HG03108 (cell line): ENCODE results near the gene CYB561.

ENCODE experiments used
- ATAC-seq: cut with Tn5 transposase; IDR thresholded peaks from one replicate; pipeline ENCODE4 v1.9.1; 2021; ENCODE audit warnings: moderate library complexity; ENCODE audit not compliant: unreplicated experiment

The CYB561 gene

GRCh38 chr17:63452046-63452961 is 6.2 kb upstream of the CYB561 start:
- ATAC-seq, result no peak

- ATAC-seq, result no peak
Measured at GRCh38 chr17:63451150-63451549, 5.0 kb upstream of the CYB561 start.

- no peak for ATAC-seq
Measured at GRCh38 chr17:63450551-63450950, 4.4 kb upstream of the CYB561 start.

- no peak for ATAC-seq
Measured at GRCh38 chr17:63448655-63449054, 2.5 kb upstream of the CYB561 start.

GRCh38 chr17:63447471-63448009 is 1.4 kb upstream of the CYB561 start:
- ATAC-seq, result no peak

- peak; percentile 8 for ATAC-seq
Measured at GRCh38 chr17:63446753-63447470, 806 bp upstream of the CYB561 start.

- ATAC-seq, result peak; percentile 18
Measured at GRCh38 chr17:63445571-63445953, 544 bp downstream of the CYB561 start.

GRCh38 chr17:63445065-63445464 is 1.0 kb downstream of the CYB561 start:
- ATAC-seq, result no peak

GRCh38 chr17:63444457-63444856 is 1.6 kb downstream of the CYB561 start:
- no peak for ATAC-seq

- no peak for ATAC-seq
Measured at GRCh38 chr17:63443053-63443452, 3.1 kb downstream of the CYB561 start.

GRCh38 chr17:63442549-63443035 is 3.5 kb downstream of the CYB561 start:
- ATAC-seq, result no peak

- ATAC-seq, result no peak
Measured at GRCh38 chr17:63442074-63442473, 4.0 kb downstream of the CYB561 start.

GRCh38 chr17:63441654-63442053 is 4.5 kb downstream of the CYB561 start:
- ATAC-seq, result no peak

GRCh38 chr17:63440770-63441335 is 5.3 kb downstream of the CYB561 start:
- no peak for ATAC-seq

GRCh38 chr17:63440127-63440769 is 5.9 kb downstream of the CYB561 start:
- no peak for ATAC-seq

- ATAC-seq, result no peak
Measured at GRCh38 chr17:63439687-63440086, 6.4 kb downstream of the CYB561 start.

GRCh38 chr17:63438092-63439051 is 7.7 kb downstream of the CYB561 start:
- ATAC-seq, result no peak

GRCh38 chr17:63437287-63438091 is 8.6 kb downstream of the CYB561 start:
- ATAC-seq, result no peak
